Brain microvascular endothelial cell (primary cell): ENCODE data around the gene HRH1.

Experiments
- DNase-seq: peaks from one replicate; pipeline ENCODE4 v3.0.0-alpha.2; 2020
- H3K27ac ChIP-seq: fragments of 250-450 bp; sonication (Bioruptor Pico); 2 replicates; pipeline ENCODE4 v1.5.1; 2020; ENCODE audit warnings: mild to moderate bottlenecking, moderate library complexity
- H3K27me3 ChIP-seq: fragments of 250-450 bp; sonication (Bioruptor Pico); replicated peaks from 2 replicates; pipeline ENCODE4 v1.5.1; 2020; ENCODE audit warnings: mild to moderate bottlenecking
- H3K36me3 ChIP-seq: fragments of 250-450 bp; sonication (Bioruptor Pico); replicated peaks from 2 replicates; pipeline ENCODE4 v1.5.1; 2020; ENCODE audit warnings: mild to moderate bottlenecking
- H3K4me3 ChIP-seq: 2 replicates; pipeline ENCODE4 v1.5.1; 2011; ENCODE audit warnings: low read depth, mild to moderate bottlenecking, control low read depth, low read length, moderate library complexity
- in situ Hi-C: cut with HindIII; loops from 2 replicates; pipeline ENCODE4 v1.10.0; 2017; ENCODE audit warnings: low sequenced_read_pairs, low pct_ligation_motif_present
- TF ChIP-seq, protein P1 (sequence below): IDR thresholded peaks from 2 replicates; pipeline ENCODE4 v1.5.1; 2011; ENCODE audit warnings: low read depth, mild to moderate bottlenecking, moderate library complexity, low read length, control low read depth, inconsistent platforms; ENCODE audit errors: missing control alignments

Gene HRH1

DNA sequence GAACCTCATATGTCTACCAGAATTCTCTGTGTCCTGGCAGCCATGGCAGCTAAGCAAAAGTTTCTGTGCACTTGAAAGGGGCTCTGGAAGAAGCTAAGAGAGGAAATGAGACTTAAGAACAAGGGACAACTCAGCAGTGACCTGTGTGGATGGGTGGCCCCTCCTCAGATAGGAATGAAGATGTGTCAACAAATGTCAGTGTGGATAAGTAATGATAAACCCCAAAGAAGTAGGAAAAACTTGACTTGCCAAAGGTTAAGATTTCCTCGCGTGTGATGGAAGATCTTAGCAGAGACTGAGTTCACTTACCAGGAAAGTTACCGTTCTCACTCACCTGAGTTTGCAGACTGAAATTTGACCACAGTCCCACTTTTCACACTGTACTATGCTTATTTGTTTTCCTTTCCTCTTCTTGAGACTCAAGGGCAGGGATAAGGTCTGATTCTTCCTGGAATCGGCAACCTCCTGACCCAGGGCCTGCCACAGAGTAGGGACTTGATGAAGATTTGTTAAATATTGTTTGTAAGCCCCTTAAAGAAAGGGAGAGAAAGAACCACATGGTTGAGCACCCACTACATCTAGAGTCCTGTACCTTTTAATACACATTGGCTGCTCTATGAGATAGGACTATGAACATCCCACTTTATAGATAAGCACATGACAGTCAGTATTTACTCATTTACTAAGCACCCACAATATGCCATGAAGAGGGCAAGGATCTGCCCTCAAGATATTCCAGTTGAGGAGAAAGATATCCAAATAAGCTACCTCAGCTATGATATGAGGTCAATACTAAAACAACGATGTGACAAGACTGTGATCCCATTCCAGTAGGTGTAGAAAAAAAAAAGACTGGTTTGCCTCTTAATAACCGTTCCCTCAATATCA lies 7.3 kb upstream of the HRH1 start:
- peak overlapping the region; percentile 71 for H3K27ac ChIP-seq
- no peak for DNase-seq

DNA sequence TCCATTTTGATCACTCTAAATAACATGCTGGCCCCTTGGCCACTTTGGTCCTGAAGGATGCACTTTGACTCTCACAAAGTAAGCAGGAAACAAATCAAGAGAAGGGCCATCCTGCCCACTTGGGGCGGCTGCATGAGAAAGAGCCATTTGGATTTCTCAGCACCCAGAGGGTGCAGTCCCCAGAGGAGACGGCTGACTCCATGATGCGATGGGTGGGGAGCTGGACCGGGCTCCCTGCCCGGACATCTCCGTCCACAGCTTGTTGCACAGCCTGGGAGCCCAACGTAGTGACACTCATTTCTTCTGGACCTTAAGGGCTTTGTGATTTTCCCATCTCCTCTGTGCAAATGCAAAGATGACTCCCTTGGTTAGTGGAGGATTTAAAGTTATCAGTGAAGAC lies 4.0 kb upstream of the HRH1 start:
- no peaks in the 10 kb centered on the region for H3K36me3 ChIP-seq
- H3K27me3 ChIP-seq: no peaks in the 10 kb centered on the region
- no peak overlapping the region for H3K4me3 ChIP-seq
- in situ Hi-C loops: no loop called here
- TF ChIP-seq, protein P1, sequence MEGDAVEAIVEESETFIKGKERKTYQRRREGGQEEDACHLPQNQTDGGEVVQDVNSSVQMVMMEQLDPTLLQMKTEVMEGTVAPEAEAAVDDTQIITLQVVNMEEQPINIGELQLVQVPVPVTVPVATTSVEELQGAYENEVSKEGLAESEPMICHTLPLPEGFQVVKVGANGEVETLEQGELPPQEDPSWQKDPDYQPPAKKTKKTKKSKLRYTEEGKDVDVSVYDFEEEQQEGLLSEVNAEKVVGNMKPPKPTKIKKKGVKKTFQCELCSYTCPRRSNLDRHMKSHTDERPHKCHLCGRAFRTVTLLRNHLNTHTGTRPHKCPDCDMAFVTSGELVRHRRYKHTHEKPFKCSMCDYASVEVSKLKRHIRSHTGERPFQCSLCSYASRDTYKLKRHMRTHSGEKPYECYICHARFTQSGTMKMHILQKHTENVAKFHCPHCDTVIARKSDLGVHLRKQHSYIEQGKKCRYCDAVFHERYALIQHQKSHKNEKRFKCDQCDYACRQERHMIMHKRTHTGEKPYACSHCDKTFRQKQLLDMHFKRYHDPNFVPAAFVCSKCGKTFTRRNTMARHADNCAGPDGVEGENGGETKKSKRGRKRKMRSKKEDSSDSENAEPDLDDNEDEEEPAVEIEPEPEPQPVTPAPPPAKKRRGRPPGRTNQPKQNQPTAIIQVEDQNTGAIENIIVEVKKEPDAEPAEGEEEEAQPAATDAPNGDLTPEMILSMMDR: no peak
- H3K27ac ChIP-seq: no peak overlapping the region
- no peak for DNase-seq

More for the DNA sequence above, 7.3 kb upstream of the HRH1 start:
- TF ChIP-seq, protein P1: no peak
- Histone ChIP-seq H3K36me3 (no peaks in the 10 kb centered on the region), H3K27me3 (no peaks in the 10 kb centered on the region), H3K4me3 (no peak overlapping the region)
- in situ Hi-C loops: no loop called here

DNA sequence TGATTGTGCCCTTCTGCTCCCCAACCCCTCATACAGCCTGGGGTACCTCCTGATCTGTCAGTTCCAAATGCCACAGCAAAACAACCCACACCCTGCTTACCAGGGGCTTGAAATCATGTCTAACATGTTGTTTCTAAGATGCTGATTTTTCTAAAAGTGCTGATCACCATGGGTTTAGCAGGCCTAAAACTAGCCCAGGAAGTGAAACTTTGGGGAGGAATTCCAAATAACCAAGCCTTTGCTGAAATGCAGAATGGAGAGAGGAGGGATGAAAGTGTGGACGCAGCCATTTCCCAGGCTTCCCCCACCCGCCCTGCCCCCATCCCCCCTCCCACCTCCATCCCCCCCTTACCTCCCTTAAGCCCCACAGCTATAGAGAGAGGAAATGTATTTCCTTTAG lies 2.0 kb upstream of the HRH1 start:
- TF ChIP-seq, protein P1: no peak
- in situ Hi-C loops: no loop called here

DNA sequence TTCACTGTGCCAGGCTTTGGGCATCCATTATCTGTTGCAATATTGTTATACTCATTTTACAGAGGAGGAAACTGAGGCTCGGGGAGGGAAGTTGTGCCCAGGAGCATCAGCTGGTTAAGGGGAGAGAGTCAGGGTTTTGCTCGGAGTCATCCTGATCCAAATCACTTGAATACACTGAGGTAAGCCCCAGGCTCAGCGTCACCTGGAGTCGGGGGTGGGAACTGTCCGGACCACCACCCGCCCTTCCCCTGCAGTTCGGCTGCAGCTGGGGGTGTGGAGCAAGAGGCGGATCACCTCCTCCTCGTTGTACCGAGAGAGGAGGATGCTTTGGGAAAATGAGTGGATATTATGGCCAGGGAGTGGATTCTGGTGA lies 646 bp downstream of the HRH1 start:
- Histone ChIP-seq H3K36me3 (no peaks in the 10 kb centered on the region), H3K27me3 (no peaks in the 10 kb centered on the region), H3K27ac (peak overlapping the region; percentile 38), H3K4me3 (peak overlapping the region; percentile 75)
- in situ Hi-C loops: no loop called here
- TF ChIP-seq, protein P1: peak; percentile 56
- DNase-seq: no peak

More for the DNA sequence above, 2.0 kb upstream of the HRH1 start:
- H3K27me3 ChIP-seq: no peaks in the 10 kb centered on the region
- H3K4me3 ChIP-seq: no peak overlapping the region
- DNase-seq: no peak
- no peaks in the 10 kb centered on the region for H3K36me3 ChIP-seq
- no peak overlapping the region for H3K27ac ChIP-seq

GRCh38 chr3:11155341-11156025 lies 1.2 kb downstream of the HRH1 start:
- Histone ChIP-seq H3K4me3 (peak overlapping the region; percentile 75), H3K27ac (no peak overlapping the region), H3K36me3 (no peaks in the 10 kb centered on the region), H3K27me3 (no peaks in the 10 kb centered on the region)
- DNase-seq: peak; percentile 80
- TF ChIP-seq, protein P1: peak; percentile 96
- in situ Hi-C loops: no loop called here
